Vagina (tissue), 2 donors: ENCODE data around the gene MAPK14.

Experiments
- CTCF ChIP-seq, 3 experiments: fragments of 450-650 bp in 2 of 3; fragments of 200-600 bp in 1 of 3; sonication (generic) in 1 of 3; IDR thresholded peaks; one replicate each; pipeline ENCODE4 v1.5.1; 2017 to 2019; ENCODE audit warnings: antibody characterized with exemption in 3 of 3, mild to moderate bottlenecking in 2 of 3, moderate library complexity in 2 of 3
- POLR2AphosphoS5 ChIP-seq, 2 donors: sonication (generic); formaldehyde crosslinking; IDR thresholded peaks; one replicate each; pipeline ENCODE4 v1.9.0; 2017; ENCODE audit warnings: antibody characterized with exemption in 2 of 2, mild to moderate bottlenecking in 2 of 2, low read depth in 1 of 2; ENCODE audit not compliant: insufficient read depth in 1 of 2

GRCh38 chr6:36034441-36034840 lies 6.8 kb downstream of the MAPK14 start:
- TF ChIP-seq POLR2AphosphoS5 (IDR thresholded peaks at IDR 0.05; ENCODE audit: insufficient read depth in 1 of 2, low read depth in 1 of 2) (no peak), CTCF (IDR thresholded peaks at IDR 0.05) (no peak)
